Activated T-helper 9 cell treated with anti-CD3 and anti-CD28 coated beads, Interleukin-2, amount 50 U/mL, for 16 hours (primary cell): Measurements from ENCODE around the gene SMIM44.

Source experiments
- DNase-seq: peaks from one replicate; pipeline ENCODE4 v3.0.0-alpha.2; 2020; ENCODE audit warnings: low read depth

Gene SMIM44

DNA sequence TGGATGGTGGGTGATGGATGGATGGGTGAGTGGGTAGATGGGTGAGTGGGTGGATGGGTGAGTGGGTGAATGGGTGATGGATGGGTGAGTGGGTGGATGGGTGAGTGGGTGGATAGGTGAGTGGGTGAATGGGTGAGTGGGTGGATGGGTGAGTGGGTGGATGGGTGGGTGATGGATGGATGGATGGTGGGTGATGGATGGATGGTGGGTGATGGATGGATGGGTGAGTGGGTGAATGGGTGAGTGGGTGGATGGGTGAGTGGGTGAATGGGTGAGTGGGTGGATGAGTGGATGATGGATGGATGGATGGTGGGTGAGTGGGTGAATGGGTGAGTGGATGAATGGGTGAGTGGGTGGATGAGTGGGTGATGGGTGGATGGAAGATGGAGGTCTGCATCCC, 5.7 kb downstream of the SMIM44 start:
- no peak for DNase-seq

DNA sequence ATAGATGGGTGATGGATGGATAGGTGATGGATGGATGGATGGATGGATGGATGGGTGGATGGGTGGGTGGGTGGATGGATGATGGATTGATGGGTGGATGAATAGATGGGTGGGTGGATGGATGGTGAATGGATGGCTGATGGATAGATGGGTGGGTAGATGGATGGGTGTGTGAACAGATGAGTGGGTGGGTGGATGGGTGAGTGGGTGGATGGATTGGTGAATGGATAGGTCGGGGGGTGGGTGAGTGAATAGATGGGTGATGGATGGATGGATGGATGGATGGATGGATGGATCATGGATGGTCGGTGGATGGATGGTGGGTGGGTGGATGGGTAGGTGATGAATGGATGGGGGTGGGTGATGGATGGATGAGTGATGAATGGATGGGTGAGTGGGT, 6.4 kb downstream of the SMIM44 start:
- DNase-seq = no peak

DNA sequence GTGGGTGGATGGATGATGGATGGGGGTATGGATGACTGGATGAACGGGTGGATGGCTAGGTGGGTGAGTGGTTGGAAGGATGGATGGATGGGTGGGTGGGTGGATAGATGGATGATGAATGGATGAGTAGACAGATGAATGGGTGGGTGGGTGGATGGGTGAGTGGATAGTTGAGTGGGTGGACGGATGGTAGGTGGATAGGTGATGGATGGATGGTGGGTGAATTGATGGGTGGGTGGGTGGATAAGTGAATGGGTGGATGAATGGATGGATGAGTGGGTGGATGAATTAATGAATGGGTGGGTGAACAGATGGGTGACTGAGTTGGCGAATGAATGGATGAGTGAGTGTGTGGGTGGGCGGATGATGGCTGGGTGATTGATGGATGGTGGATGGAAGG, 7.8 kb downstream of the SMIM44 start:
- no peak for DNase-seq

DNA sequence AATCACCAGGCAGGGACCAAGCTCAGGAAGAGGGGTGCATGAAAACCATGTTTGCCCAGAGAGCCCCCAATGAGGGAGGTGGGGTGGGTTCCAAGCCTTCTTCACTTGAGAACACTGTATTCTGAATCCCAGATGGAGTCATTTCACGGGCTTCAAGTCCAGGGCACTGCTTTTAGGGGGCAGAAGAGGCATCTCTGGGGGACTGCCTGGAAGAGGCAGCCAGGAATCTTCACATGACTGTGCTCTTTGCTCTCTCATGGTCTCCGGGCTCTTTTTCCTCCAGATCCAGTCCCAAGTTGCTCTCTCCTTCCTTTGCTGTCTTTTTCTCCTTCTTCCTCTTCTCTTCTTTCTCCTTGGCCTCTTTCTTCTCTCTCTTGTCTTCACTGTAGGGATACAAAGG, 8.6 kb downstream of the SMIM44 start:
- DNase-seq = no peak

DNA sequence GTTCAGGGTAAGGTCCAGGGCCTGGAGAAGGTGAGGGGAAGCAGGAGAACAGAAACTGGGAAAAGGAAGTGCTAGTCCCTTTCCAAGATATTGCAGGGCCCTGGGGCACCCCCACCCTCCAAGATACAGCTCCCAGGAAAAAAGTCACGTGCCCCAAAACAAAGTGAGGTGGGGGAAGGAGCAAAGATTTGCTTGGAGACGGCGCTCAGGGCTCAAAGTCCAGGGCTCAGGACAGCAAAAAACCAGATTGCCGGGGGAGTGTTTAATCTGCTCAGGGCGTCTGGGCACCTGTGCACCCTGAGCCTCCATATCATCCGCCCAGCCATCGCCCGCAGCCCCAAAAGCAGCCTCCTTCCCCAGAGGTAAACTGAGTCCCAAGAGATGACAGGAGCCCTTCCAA, 9.2 kb downstream of the SMIM44 start:
- no peak for DNase-seq

DNA sequence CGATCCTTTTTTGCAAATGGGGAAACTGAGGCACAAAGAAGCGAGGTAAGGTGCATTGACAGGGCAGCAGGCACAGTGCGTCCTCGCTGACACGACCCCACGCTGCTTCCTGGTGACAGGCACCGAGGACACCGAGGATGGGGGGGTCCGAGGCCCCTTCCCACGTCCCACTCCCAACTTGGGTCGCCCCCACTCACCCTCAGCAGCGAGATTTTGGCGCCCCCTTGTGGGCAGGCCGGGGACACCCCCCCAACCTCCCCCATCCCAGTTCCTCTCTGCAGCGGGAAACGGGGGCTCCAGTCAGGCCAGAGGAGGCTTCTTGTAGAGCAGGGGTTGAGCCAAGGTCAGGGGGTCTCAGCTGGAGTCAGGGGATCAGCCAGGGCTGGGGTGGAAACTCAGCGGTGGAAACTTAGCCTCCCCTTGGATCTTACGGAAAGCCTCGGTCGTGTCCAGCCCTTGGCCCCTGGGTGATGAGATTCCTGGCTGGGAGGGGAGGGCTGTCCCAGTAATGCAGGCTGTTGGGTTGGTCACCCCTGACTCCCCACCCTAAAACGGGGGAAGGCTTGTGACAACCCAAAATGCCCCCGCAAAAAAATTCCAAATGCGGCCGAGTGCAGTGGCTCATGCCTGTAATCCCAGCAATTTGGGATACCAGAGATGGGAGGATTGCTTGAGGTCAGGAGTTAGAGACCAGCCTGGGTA, 11.1 kb downstream of the SMIM44 start:
- no peak for DNase-seq

DNA sequence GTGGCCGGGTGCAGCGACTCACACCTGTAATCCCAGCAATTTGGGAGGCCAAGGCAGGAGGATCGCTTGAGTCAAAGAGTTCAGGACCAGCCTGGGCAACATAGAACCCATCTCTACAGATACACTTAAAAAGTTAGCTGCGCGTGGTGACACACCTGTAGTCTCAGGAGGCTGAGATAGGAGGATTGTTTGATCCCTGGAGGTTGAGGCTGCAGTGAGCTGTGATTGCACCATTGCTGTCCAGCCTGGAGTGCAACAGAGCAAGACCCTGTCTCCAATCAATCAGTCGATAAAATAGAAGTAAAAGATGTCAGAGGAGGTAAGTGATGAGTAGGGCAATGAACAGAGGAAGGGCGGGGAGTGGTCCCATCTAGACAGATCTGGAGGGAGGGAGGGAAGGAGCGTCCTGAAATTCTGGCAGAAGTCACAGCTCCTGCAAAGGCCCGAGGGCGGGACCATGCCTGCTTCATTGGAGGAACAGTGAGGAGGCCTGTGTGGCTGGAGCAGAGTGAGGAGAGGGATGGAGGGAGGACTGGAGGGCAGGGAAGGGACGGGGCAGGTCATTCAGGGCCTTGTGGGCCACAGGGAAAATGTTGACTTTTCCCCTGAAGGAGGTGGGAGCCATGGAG, 12.6 kb downstream of the SMIM44 start:
- no peak for DNase-seq

DNA sequence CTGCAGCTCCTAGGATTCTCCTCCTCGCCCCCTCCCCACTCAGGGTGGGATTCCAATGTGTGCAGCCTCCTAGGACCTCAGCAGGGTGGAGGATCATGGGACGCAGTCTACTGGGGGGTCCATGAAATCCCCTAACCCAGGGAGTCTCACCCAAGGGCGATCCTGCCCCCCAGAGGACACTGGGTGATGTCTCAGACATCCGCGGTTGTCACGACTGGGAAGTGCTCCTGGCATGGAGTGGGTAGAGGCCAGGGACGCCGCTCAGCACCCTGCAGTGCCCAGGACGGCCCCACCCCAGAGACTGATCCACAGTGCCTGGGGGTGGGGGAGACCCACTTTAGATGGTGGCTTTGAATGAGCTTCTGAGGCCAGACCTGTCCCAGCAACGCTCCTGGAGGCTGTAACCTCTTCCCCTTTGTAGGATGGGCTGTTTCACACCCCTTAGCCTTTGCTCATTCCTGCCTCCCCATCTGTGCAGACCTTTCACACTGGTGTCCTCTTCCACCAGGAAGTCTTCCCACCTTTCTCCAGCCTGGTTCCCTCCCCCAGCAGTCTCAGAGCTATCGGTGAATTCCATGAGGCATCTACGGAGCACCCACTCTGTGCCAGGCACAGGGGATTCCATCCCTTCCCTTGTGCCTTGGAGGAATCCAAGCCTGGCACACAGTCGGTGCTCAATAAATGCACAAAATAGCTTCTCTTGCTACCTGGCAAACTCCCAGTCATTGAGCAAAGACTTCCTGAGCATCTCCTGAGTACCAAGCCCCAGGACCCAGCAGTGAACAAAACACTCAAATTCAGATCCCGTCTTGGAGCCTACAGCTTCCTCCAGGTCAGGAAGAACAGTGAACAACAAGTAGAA, 13.4 kb downstream of the SMIM44 start:
- DNase-seq = no peak

DNA sequence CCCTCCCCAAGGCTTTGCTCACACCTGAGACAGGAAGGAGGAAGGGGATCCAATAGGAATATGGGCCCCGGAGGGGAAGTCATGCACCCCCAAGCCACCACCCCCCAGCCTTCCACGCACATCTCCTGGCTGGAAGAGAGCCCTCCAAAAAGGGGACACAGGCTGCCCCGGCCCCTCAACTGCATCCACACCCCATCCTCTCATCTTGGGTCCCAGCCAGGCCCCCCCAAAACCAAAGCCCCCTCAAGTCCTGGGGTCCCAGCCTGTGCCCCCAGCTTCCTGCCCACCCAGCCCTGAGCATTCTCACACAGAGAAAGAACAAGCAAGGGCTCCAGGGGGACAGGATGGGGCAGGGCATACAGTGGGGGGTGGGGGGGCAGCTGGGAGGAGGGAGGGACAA, 15.0 kb downstream of the SMIM44 start:
- DNase-seq = no peak

DNA sequence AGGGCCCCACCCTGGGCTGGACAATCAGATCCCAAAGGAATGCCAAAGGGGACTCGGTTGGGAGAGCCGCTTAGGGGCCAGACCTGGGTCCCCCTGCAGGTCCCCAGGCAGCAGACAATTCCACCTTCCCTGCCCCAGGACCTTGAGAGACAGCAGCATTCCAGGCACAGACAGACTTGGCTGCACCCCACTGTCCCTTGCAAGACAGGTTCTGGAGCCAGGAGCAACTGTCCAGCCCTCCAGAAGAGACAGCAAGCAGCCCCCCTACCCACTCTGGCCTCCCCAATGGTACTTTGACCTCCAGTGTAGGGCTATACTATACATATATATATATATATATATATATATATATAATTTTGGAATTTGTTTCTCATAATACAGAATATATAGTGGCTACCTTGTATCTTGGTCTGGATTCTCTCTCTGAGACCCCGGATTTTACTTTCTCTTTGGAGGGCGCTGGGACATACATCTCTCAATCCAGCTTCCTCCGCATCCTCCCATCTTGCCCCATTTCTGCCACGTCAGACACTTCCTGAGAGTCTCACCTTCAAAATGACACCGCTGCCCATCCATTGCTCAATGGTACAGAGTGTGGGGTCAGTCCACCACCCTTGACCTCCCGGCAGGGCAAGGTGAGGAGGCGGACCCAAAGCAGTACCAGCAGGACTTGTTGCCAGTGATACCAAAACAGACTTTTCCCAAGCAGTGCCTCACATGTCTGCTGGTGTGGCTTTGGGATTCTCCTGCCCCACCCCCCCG, 15.6 kb downstream of the SMIM44 start:
- DNase-seq = no peak

DNA sequence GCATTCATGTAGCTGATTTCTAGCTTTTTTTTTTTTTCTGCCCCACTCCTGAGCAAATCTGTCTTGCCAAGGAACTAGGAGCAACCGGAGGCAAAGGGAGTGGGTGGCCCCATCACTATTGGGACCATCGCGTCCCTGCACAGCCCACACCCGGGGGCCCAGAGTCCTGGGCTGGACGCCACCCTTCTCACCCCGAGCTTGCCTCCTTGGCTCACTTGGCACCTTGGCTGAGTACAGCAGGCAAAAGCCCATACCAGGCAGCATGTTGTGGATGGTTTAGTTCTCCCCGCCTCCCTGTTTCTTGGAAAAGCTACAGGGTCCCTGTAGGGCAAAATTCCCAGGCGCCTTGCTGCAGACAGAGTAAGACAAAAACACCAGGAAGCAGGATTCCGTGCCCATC, 16.6 kb downstream of the SMIM44 start:
- no peak for DNase-seq

DNA sequence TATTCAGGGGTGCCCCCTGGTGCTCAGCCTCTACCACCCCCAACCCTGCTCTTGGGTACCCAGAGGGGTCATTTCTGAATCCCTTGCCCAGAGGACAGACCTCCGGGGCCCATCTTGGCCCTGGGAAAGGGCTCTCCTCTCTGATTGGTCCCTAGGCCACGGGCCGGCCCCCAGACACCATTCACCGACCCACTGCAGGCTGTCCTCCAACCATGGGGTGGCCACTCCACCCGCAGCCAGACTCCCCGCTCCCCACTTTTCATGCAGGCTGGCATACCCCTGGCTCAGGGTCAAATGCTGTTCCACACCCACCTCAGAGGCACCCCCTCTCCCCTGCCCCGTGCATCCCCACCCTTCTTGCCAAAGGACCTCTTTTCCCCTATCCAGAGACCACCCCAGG, 17.7 kb downstream of the SMIM44 start:
- DNase-seq = no peak

DNA sequence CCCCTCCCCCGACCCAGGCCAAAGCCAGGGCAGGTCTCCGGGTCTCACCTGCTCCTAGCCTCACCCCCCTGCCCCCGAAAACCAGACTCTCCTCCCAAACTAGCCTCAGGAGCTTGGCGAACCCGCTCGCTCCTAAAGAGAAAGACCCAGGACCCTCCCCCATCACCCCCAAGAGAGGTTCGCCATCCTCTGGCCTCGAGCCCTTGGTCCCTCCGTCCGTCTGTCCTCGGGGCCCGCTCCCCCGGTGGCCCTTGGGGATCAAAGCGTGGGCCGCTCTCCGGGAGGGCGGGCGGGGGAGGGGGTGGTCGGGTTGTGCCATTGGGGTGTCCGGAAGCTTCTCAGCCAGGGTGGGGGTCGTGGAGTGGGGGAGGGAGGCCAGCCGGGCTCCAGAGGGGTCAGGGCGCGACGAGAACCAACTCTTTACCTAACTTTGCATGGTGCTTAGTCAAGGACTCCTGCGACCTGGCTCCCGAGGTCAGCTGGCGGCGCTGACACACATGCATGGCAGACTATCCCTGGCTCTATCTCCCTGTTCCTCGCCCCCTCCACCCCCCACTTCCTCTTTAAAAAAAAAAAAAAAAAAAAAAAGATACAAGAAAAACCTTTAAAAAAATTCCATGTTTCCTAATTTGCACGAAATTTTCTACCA, 18.5 kb downstream of the SMIM44 start:
- no peak for DNase-seq

DNA sequence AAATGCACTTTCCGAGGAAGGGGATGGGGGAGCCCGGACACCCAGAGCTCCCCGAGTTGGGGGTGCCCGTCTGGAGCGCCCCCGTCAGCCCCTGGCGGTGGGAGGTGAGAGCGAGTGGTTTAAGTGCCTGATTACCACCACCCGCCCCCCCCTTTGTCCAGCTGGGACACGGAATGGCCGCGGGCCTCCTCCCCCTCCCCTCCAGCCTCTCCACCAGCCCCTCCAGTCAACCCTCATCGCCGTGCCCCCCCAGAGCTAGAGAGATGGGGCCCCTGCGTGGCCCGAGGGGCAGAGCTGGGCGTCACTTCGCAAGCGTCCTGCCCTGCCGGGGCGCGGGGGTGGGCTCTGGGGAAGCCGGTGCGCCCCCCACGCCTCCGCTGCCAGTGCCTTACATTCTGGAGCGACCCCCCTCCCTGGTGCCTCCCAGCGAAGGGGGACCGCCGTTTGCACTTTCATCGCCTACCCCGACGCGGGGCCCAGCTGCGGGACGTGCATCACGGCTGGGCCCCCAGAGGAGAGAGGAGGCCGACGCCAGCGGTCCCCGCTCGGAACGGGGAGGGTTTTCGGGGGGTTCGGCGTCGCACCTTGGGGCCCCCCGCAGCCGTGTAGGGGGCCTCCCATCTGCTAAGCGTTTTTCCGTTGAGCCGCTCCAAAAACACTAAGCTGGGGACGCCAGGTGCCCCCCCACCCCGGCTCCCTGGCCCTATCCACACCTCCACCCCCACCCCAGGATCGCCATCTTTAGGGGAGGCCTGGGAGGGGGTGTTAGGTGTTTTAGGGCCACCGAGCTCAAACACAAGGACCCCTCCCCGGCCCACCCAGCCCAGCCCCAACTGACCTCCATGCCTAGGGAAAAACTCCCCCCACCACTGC, 19.3 kb downstream of the SMIM44 start:
- no peak for DNase-seq

DNA sequence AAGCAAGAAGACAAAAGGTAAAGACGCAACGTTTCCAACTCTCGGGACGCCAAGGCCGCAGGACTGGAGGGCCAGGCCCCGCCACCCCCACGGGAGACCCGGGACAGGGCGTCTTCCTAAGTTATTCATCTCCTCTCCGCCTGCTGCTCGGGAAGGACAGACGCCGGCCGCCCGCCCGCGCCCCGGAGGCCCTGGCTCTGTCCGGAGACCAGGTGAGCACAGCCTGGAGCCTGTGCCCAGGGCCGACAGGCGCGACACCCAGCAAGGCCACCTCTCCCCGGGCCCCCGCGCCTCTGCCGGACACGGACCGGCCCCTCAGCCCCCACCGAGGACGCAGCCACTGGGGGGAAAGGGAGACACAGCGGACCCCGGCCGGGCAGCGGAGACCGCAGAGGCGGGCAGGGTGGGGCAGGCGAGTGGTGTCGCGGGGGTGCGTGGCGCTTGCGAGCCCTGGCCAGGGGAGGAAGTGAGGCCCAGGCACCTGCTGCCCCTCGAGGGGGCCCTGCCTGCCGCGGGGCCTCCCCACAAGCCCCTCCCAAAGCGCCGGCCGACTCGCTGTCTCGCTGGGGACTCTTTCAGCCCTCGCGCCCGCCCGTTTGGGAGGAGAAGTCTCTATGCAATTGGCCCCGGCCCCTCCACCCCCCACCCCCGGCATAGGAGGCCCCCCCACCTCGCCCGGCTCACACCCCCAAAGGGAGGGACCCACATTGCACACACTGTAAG, 20.1 kb downstream of the SMIM44 start:
- DNase-seq = no peak

DNA sequence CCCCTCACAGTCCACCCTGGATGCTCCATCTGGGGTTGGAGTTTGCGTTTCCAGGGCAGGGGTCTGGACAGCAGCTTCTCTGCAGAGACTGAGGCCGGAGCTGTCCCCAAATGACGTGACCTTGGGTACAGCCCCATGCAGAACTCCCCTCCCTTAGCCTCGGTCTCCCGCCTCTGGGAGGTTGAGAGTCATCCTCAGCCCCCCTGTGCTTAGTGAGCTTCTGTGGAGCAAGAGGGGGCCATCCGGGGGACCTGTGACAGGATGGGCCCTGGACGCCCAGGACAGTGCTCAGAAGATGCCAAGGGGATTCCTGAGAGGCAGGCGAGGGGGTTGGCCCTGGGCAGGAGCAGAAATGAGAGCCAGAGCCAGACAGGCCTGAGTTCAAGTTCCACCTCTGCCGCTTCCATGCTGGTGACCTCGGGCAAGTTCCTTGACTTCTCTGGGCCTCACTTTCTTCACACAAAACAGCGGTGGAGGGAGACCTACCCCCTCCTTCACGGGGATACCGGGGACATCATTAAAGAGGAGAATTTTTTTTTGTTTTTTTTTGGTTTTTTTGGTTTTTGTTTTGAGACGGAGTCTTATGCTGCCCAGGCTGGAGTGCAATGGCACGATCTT, 23.2 kb downstream of the SMIM44 start:
- no peak for DNase-seq

DNA sequence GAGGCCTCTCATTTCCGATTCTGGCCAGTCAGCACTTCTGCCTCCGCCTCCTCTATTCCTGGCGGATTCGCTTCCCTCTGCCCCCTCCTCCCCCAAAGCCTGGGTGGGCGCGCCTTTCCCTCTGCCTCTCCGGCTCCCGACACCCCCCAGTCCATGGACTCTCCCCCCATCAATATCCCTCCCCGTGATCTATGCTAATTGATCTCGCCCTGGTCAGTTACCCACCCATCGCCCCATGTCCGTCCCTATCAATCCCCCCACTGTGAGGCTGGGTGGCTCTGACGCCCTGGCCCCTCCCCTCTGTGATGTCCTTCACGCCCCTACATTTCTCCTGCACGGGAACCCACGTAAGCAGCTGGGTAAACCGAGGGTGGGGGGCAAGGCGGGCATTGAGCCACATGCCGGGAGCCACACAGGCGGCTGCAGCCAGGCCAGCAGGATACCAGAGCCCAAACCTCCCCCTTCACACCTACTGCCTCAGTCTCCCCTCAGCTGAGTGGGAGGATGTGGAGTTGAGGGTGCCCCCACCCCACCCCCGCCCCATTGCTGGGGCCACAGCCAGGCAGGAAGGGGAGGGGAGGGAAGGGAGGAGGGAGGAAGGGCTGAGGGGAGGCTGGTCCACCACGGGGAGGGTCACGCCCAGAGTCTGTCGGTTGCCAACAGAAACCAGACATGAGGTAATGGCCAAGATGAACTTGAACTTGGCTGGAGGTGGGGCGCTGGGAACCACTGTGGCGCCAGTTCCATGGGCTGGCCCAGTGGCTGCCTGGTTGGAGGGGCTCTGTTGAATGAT, 24.0 kb downstream of the SMIM44 start:
- DNase-seq = no peak

DNA sequence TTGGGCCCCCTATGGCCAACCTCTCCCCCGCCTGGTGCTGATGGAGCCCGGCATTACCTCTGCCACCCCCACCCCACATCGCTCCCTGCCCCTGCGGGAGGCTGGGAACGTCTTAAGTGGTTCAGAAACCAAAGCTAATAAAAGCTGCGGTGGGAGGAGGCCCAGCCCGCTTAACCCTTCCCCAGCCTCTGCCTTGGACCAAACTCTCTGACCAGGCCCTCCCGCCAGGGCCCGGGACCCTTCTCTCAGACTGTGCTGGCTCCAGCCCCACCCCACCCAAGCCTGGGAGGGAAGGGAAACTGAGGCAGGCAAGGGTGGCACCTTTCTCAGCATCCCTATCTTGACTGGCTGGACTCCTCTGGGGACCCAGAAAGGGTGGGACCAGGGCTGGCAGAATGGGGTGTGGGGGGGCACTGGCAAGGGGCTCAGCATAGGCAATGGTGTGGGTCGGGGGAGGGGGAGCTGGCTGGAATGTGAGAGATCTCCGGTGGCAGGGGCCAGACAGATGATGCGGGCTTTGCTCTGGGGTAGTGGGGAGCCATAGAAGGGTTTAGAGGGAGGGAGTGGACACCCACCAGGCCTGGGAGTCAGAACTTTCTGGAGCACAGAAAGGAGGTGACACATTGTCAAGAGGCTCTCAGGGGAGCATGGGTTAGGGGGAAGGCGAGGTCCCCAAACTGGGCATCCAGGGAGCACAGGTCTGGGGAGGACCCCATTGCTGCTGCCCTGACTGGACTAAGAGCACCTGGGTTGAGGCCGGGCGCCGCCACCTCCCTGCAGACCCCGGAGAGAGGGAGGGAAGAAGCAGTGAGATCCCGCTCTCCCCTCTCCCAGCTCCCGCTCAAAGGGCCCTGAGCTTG, 24.8 kb downstream of the SMIM44 start:
- DNase-seq = no peak
